Chondrocyte (in vitro differentiated cells): Measurements from ENCODE around the gene ANKRD7. TPM values are rescaled to one million over a fixed set of nuclear protein-coding genes. Genes with fewer than 3 reads are reported as not detected.
"Not testable (repeated sequence)": the region's sequence is repeated elsewhere in the genome, so short reads cannot be mapped to it uniquely, and the experiment has no call there.

Experiments
- DNase-seq: peaks from one replicate; pipeline ENCODE4 v3.0.0; 2021; ENCODE audit warnings: mixed read lengths, low spot score
- H3K27ac Mint-ChIP-seq: one replicate; pipeline ENCODE4 v1.8.0; 2021; ENCODE audit warnings: mild to moderate bottlenecking, moderate library complexity, mixed read lengths; ENCODE audit not compliant: unreplicated experiment
- H3K27me3 Mint-ChIP-seq: 2 replicates; pipeline ENCODE4 v1.8.0; 2021; ENCODE audit warnings: low read depth, mixed read lengths
- H3K36me3 Mint-ChIP-seq: 2 replicates; pipeline ENCODE4 v1.8.0; 2021; ENCODE audit warnings: low read depth, mixed read lengths
- H3K4me1 Mint-ChIP-seq: 2 replicates; pipeline ENCODE4 v1.8.0; 2021; ENCODE audit warnings: low read depth, mild to moderate bottlenecking, mixed read lengths
- H3K4me3 Mint-ChIP-seq: one replicate; pipeline ENCODE4 v1.8.0; 2021; ENCODE audit warnings: mild to moderate bottlenecking, moderate library complexity, mixed read lengths; ENCODE audit not compliant: unreplicated experiment
- H3K9me3 Mint-ChIP-seq: 2 replicates; pipeline ENCODE4 v1.8.0; 2021; ENCODE audit warnings: low read depth, mixed read lengths
- total RNA-seq: library from RNA; stranded (reverse); gene quantifications from 3 replicates; pipeline ENCODE4 v1.2.1, GENCODE V29; 2021
- TF ChIP-seq, protein P1 (sequence below): fragments of 200-600 bp; sonication (generic); IDR thresholded peaks from 2 replicates; pipeline ENCODE4 v1.5.0; 2021; ENCODE audit warnings: antibody characterized with exemption, mild to moderate bottlenecking, moderate library complexity

ANKRD7 gene
- total RNA-seq, 1 donor from 2014 or later: not detected

DNA sequence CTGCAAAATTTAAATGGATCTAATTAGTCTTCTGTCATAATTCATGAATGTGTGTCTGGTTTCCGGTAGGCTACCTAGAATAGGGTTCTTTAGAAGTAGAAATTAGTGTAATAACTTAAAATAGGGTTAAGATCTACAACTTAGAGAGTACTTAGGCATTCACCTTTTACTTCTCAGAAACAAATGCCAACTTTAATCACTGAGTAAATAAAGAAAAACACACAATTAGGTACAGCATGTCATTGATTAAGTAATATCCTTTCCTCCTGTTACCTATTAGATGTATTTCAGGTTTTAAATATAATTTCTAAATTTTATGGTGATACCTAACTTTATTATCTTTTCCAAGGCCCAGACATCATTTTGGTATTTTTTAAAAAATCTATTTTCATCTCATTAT, 9.3 kb downstream of the ANKRD7 start:
- H3K27me3 Mint-ChIP-seq: peaks cover 9% of the 10 kb centered on the region
- no peaks in the 10 kb centered on the region for H3K36me3 Mint-ChIP-seq
- DNase-seq: no peak
- no peaks in the 10 kb centered on the region for H3K4me1 Mint-ChIP-seq
- TF ChIP-seq, protein P1, sequence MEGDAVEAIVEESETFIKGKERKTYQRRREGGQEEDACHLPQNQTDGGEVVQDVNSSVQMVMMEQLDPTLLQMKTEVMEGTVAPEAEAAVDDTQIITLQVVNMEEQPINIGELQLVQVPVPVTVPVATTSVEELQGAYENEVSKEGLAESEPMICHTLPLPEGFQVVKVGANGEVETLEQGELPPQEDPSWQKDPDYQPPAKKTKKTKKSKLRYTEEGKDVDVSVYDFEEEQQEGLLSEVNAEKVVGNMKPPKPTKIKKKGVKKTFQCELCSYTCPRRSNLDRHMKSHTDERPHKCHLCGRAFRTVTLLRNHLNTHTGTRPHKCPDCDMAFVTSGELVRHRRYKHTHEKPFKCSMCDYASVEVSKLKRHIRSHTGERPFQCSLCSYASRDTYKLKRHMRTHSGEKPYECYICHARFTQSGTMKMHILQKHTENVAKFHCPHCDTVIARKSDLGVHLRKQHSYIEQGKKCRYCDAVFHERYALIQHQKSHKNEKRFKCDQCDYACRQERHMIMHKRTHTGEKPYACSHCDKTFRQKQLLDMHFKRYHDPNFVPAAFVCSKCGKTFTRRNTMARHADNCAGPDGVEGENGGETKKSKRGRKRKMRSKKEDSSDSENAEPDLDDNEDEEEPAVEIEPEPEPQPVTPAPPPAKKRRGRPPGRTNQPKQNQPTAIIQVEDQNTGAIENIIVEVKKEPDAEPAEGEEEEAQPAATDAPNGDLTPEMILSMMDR: no peak
- H3K27ac Mint-ChIP-seq: no peak overlapping the region
- no peaks in the 10 kb centered on the region for H3K9me3 Mint-ChIP-seq
- no peak overlapping the region for H3K4me3 Mint-ChIP-seq

DNA sequence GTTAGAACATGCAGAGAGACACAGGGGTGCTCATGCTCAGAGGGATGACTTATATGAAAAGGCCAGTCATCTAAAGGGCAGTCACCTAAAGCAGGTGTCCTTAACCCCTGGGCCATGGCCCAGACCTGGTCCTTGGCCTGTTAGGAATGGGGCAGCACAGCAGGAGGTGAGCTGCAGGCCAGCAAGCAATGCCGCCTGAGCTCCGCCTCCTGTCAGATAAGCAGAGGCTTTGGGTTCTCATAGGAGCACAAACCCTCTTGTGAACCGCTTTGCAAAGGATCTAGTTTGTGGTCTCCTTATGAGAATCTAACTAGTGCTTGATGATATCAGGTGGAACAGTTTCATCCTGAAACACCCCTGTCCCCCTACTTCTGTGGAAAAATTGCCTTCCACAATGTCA, 14.5 kb downstream of the ANKRD7 start:
- Mint-ChIP-seq H3K27me3 (peaks cover 7% of the 10 kb centered on the region), H3K9me3 (no peaks in the 10 kb centered on the region), H3K27ac (no peak overlapping the region), H3K36me3 (no peaks in the 10 kb centered on the region), H3K4me3 (no peak overlapping the region), H3K4me1 (no peaks in the 10 kb centered on the region)
- TF ChIP-seq, protein P1: no peak
- DNase-seq: no peak

DNA sequence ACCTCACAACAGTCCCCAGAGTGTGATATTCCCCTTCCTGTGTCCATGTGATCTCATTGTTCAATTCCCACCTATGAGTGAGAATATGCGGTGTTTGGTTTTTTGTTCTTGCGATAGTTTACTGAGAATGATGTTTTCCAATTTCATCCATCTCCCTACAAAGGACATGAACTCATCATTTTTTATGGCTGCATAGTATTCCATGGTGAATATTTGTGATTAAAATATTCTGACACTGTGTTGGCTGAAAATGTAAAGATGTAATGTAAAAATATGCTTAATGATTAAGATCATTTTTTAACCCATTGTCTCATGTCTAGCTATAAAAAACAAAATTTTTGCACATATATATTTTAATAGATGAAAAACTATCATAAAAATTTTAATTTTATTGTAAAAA, 15.8 kb downstream of the ANKRD7 start:
- not testable (repeated sequence) for H3K36me3 Mint-ChIP-seq, H3K4me1 Mint-ChIP-seq, H3K27ac Mint-ChIP-seq, H3K4me3 Mint-ChIP-seq, DNase-seq, H3K9me3 Mint-ChIP-seq, H3K27me3 Mint-ChIP-seq

DNA sequence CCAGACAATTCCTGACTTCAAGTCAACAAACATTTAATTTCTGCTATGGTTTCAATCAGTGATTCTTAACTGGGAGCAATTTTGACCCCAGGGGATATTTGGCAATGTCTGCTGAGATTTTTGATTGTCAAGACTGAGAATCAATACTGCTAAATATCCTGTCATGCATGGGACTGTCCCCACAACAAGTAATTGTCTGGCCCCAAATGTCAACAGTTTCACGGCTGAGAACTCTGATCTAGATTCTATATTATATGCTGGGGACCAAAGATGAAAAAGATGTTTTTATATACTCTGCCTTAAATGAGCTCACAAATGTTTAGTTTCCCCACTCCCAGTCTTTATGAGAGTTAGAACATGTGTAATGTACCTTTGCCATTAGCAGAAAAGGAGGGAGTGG, 19.2 kb downstream of the ANKRD7 start:
- Mint-ChIP-seq H3K4me3 (no peak overlapping the region), H3K36me3 (no peaks in the 10 kb centered on the region), H3K9me3 (no peaks in the 10 kb centered on the region), H3K27me3 (peaks cover 6% of the 10 kb centered on the region), H3K27ac (no peak overlapping the region), H3K4me1 (no peaks in the 10 kb centered on the region)
- TF ChIP-seq, protein P1: no peak
- no peak for DNase-seq

DNA sequence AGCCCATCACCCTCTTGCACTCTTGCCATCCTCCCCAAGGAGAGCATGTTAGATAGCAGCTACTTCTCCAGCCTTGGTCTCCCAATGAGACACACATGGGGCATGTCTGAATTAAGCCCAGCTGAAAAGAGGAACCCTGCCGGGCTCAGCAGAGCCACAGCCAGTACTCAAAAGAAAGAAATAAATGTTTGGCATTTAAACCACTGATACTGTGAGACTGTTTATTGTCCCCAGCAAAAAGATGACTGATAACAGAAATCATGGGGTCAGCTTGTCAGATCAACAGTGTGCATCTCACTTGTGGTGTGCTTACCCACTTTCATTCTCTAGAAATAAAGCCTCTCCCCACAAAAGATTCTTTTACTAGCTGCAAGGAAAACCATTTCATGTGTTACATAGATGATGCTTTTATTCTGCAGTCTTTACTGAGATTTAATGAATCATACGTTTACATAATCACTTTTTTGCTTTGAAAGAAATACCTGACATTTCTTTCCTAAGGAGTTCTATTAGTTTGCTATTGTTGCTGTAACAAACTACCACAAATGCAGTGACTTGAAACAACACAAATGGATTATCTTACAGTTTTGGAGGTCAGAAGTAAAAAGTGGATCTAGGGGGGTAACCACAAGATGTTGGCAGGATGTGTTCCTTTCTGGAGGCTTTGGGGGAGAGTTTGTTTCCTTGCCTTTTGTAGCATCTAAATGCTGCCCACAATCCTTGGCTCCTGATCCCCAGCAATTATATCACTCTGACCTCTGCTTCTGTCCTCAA, 20.9 kb downstream of the ANKRD7 start:
- Mint-ChIP-seq H3K4me3 (no peak overlapping the region), H3K27ac (no peak overlapping the region), H3K4me1 (no peaks in the 10 kb centered on the region), H3K27me3 (peaks cover 9% of the 10 kb centered on the region), H3K9me3 (no peaks in the 10 kb centered on the region), H3K36me3 (no peaks in the 10 kb centered on the region)
- TF ChIP-seq, protein P1: no peak
- DNase-seq: no peak

DNA sequence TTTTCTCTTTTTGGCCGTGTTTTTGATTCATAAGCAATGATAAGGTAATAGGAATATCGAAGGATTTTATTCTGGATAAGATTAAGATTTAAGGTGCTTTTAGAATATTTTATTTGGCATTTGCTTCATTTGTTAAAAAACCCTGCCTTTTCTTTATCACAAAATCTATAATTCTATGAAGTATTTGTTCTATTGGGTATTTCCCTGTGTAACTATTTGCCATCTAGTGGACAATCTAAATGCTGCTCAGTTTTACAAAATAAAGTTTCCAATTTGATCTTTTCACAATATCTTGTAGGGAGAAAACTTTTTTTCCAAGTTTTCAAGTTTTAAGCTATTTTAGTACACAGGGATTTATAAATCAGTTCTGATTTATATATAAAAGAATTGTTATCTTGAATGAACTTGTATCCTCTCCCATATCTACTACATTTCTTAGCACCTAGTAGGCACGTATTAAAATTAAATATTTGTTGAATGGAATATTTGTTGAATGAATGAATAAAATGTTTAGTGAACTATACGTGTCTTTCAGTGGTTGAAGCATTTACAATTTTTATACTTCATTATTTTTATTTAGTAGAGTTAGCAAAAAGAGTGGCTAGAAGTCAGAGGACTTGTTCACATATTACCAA, 26.5 kb downstream of the ANKRD7 start:
- no peak overlapping the region for H3K4me3 Mint-ChIP-seq
- DNase-seq: no peak
- no peaks in the 10 kb centered on the region for H3K36me3 Mint-ChIP-seq
- no peaks in the 10 kb centered on the region for H3K9me3 Mint-ChIP-seq
- TF ChIP-seq, protein P1: peak; percentile 75
- H3K27ac Mint-ChIP-seq: no peak overlapping the region
- H3K4me1 Mint-ChIP-seq: no peaks in the 10 kb centered on the region
- H3K27me3 Mint-ChIP-seq: peaks cover 12% of the 10 kb centered on the region
